ENCODE data around the gene OR4D10.

GRCh38 chr11:59459916-59460315 is 13.2 kb upstream of the OR4D10 start:
- TF ChIP-seq, protein P1, sequence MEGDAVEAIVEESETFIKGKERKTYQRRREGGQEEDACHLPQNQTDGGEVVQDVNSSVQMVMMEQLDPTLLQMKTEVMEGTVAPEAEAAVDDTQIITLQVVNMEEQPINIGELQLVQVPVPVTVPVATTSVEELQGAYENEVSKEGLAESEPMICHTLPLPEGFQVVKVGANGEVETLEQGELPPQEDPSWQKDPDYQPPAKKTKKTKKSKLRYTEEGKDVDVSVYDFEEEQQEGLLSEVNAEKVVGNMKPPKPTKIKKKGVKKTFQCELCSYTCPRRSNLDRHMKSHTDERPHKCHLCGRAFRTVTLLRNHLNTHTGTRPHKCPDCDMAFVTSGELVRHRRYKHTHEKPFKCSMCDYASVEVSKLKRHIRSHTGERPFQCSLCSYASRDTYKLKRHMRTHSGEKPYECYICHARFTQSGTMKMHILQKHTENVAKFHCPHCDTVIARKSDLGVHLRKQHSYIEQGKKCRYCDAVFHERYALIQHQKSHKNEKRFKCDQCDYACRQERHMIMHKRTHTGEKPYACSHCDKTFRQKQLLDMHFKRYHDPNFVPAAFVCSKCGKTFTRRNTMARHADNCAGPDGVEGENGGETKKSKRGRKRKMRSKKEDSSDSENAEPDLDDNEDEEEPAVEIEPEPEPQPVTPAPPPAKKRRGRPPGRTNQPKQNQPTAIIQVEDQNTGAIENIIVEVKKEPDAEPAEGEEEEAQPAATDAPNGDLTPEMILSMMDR (IDR thresholded peaks at IDR 0.05) = no peak
- no peak for TF ChIP-seq POLR2A (IDR thresholded peaks at IDR 0.05)

Data from thyroid gland (tissue), 4 donors.